Glutamatergic neuron (in vitro differentiated cells): ENCODE measurements around the gene NACA. TPM values are rescaled to one million over a fixed set of nuclear protein-coding genes. Genes with fewer than 3 reads are reported as not detected.

ENCODE experiments used
- DNase-seq: peaks from one replicate; pipeline ENCODE4 v3.0.0; 2022
- H3K27ac Mint-ChIP-seq: one replicate; pipeline ENCODE4 v1.8.0; 2020; ENCODE audit warnings: mild to moderate bottlenecking, mixed read lengths, inconsistent platforms; ENCODE audit not compliant: unreplicated experiment
- H3K27me3 Mint-ChIP-seq: one replicate; pipeline ENCODE4 v1.8.0; 2020; ENCODE audit warnings: mild to moderate bottlenecking, moderate library complexity, mixed read lengths, inconsistent platforms; ENCODE audit not compliant: unreplicated experiment
- H3K36me3 Mint-ChIP-seq: one replicate; pipeline ENCODE4 v1.8.0; 2020; ENCODE audit warnings: mild to moderate bottlenecking, mixed read lengths, inconsistent platforms; ENCODE audit not compliant: unreplicated experiment
- H3K4me1 Mint-ChIP-seq: one replicate; pipeline ENCODE4 v1.8.0; 2020; ENCODE audit warnings: mild to moderate bottlenecking, low read depth, mixed read lengths, inconsistent platforms; ENCODE audit not compliant: unreplicated experiment
- H3K4me3 Mint-ChIP-seq: one replicate; pipeline ENCODE4 v1.8.0; 2020; ENCODE audit warnings: mild to moderate bottlenecking, mixed read lengths, inconsistent platforms; ENCODE audit not compliant: unreplicated experiment
- H3K9me3 Mint-ChIP-seq: one replicate; pipeline ENCODE4 v1.8.0; 2020; ENCODE audit warnings: mild to moderate bottlenecking, moderate library complexity, mixed read lengths, inconsistent platforms; ENCODE audit not compliant: unreplicated experiment
- total RNA-seq: library from RNA; stranded (reverse); fragmentation: NEBNext Ultra II Directional; extraction: Animal tissue kit (Norgen Biotek cat#: 25700); gene quantifications from one replicate; pipeline ENCODE4 v1.2.1, GENCODE V29; 2021; ENCODE audit not compliant: unreplicated experiment
- TF ChIP-seq, protein P1 (sequence below): fragments of 200-600 bp; sonication (generic); IDR thresholded peaks from one replicate; pipeline ENCODE4 v1.5.0; 2021; ENCODE audit not compliant: partially characterized antibody, unreplicated experiment

NACA gene
- total RNA-seq, 1 donor from 2014 or later, result 589 TPM

- H3K4me3 Mint-ChIP-seq, result no peak overlapping the region
- peaks cover 3% of the 10 kb centered on the region for H3K4me1 Mint-ChIP-seq
- peaks cover 2% of the 10 kb centered on the region for H3K27me3 Mint-ChIP-seq
- no peak overlapping the region for H3K27ac Mint-ChIP-seq
- H3K9me3 Mint-ChIP-seq, result no peaks in the 10 kb centered on the region
- TF ChIP-seq, protein P1, sequence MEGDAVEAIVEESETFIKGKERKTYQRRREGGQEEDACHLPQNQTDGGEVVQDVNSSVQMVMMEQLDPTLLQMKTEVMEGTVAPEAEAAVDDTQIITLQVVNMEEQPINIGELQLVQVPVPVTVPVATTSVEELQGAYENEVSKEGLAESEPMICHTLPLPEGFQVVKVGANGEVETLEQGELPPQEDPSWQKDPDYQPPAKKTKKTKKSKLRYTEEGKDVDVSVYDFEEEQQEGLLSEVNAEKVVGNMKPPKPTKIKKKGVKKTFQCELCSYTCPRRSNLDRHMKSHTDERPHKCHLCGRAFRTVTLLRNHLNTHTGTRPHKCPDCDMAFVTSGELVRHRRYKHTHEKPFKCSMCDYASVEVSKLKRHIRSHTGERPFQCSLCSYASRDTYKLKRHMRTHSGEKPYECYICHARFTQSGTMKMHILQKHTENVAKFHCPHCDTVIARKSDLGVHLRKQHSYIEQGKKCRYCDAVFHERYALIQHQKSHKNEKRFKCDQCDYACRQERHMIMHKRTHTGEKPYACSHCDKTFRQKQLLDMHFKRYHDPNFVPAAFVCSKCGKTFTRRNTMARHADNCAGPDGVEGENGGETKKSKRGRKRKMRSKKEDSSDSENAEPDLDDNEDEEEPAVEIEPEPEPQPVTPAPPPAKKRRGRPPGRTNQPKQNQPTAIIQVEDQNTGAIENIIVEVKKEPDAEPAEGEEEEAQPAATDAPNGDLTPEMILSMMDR, result no peak
- DNase-seq, result no peak
- no peaks in the 10 kb centered on the region for H3K36me3 Mint-ChIP-seq
Measured at GRCh38 chr12:56768424-56768823, 43.3 kb upstream of the NACA start.

DNA sequence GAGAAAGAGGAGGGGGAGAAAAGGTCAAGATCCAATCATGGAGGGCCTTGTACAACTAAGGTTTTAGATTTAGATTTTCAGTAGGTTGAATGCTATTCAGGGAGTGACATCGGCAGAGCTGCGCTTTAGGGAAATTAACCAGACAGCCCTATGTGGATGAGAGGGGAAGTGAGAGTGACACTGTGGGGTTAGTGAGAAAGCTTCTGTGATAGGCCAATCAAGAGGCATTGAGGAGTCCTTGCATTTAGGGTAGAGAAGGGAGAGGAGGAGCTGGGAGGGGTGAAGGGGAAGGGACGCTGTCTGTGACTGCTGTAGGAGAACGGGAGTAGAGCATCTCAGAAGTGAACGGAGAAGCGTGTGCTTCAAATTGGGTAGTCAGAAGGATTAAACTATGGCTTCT lies 41.4 kb upstream of the NACA start:
- H3K4me1 Mint-ChIP-seq, result peaks cover 3% of the 10 kb centered on the region
- no peak overlapping the region for H3K27ac Mint-ChIP-seq
- no peaks in the 10 kb centered on the region for H3K9me3 Mint-ChIP-seq
- H3K4me3 Mint-ChIP-seq, result peak overlapping the region; percentile 12
- TF ChIP-seq, protein P1, result no peak
- H3K36me3 Mint-ChIP-seq, result no peaks in the 10 kb centered on the region
- DNase-seq, result no peak
- peaks cover 2% of the 10 kb centered on the region for H3K27me3 Mint-ChIP-seq

GRCh38 chr12:56763753-56764657 lies 38.9 kb upstream of the NACA start:
- Mint-ChIP-seq H3K9me3 (no peaks in the 10 kb centered on the region), H3K4me1 (no peaks in the 10 kb centered on the region), H3K27me3 (peaks cover 2% of the 10 kb centered on the region), H3K27ac (no peak overlapping the region), H3K36me3 (no peaks in the 10 kb centered on the region), H3K4me3 (no peak overlapping the region)
- DNase-seq, result no peak
- TF ChIP-seq, protein P1, result no peak

DNA sequence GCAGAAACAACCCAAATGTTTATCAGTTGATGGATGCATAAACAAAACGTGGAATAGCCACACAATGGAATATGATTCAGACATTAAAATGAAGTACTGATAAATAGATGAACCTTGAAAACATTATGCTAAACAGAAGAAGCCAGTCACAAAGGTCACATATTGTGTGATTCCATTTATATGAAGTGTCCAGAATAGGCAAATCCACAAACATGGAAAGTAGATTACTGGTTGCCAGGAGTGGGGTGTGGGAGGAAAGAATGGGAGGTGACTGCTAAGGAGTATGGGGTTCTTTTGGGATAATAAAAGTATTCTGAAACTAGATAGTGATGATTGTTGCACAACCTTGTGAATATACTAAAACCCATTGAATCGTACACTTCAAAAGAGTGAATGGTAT lies 36.7 kb upstream of the NACA start:
- TF ChIP-seq, protein P1, result no peak
- H3K27ac Mint-ChIP-seq, result no peak overlapping the region
- H3K4me1 Mint-ChIP-seq, result no peaks in the 10 kb centered on the region
- no peak for DNase-seq
- H3K4me3 Mint-ChIP-seq, result no peak overlapping the region
- H3K27me3 Mint-ChIP-seq, result peaks cover 2% of the 10 kb centered on the region
- peaks cover 13% of the 10 kb centered on the region for H3K36me3 Mint-ChIP-seq
- H3K9me3 Mint-ChIP-seq, result peaks cover 5% of the 10 kb centered on the region

GRCh38 chr12:56760460-56760859 lies 35.4 kb upstream of the NACA start:
- Mint-ChIP-seq H3K36me3 (peaks cover 13% of the 10 kb centered on the region), H3K4me3 (no peak overlapping the region), H3K27ac (no peak overlapping the region), H3K9me3 (peaks cover 5% of the 10 kb centered on the region), H3K27me3 (no peaks in the 10 kb centered on the region), H3K4me1 (no peaks in the 10 kb centered on the region)
- TF ChIP-seq, protein P1, result no peak
- no peak for DNase-seq
